ENCODE data around the gene NEK5.
"Not testable (repeated sequence)": the region's sequence is repeated elsewhere in the genome, so short reads cannot be mapped to it uniquely, and the experiment has no call there.

- not testable (repeated sequence) for TF ChIP-seq POLR2A, CTCF, POLR2AphosphoS5 (IDR thresholded peaks at IDR 0.05)
These were observed 42.8 kb upstream of the NEK5 start for GRCh38 chr13:52171686-52172085.

Measured in prostate gland (tissue), 2 donors.